Body of pancreas (tissue), 4 donors: ENCODE data around the gene PCTP. TPM values are rescaled to one million over a fixed set of nuclear protein-coding genes. Genes with fewer than 3 reads are reported as not detected.
A peak's percentile ranks its signal among the peaks of the same experiment; 100 is the strongest.

ENCODE experiments used
- ATAC-seq: fragments of 150-250 bp; one replicate; pipeline ENCODE4 v1.9.1; 2016
- DNase-seq, 4 donors: peaks; one replicate each; pipeline ENCODE4 v3.0.0-alpha.2; 2019
- H3K27ac ChIP-seq, 4 donors: fragments of 200-600 bp; sonication (generic); 1 replicate in 3 of 4; 2 replicates in 1 of 4; pipeline versions ENCODE4 v1.5.1 to v1.6.1; 2016 to 2019; ENCODE audit warnings: mild to moderate bottlenecking in 1 of 4, mixed read lengths in 1 of 4, moderate library complexity in 1 of 4
- H3K27me3 ChIP-seq, 2 donors: fragments of 200-600 bp; sonication (generic); one replicate each; pipeline ENCODE4 v1.6.0; 2016; ENCODE audit warnings: mild to moderate bottlenecking in 1 of 2
- H3K36me3 ChIP-seq, 2 donors: fragments of 200-600 bp; sonication (generic); replicated peaks in 1 of 2; 2 replicates each; pipeline ENCODE4 v1.5.1; 2016; ENCODE audit warnings: low read depth in 2 of 2; ENCODE audit not compliant: insufficient read depth in 1 of 2
- H3K4me1 ChIP-seq: fragments of 200-600 bp; sonication (generic); one replicate; pipeline ENCODE4 v1.6.0; 2016
- H3K4me3 ChIP-seq, 2 donors: fragments of 200-600 bp; sonication (generic); 1 replicate in 1 of 2; 2 replicates in 1 of 2; pipeline ENCODE4 v1.5.1; 2016 to 2019
- H3K9me3 ChIP-seq, 3 donors: fragments of 200-600 bp; sonication (generic); 1 replicate in 2 of 3; 2 replicates in 1 of 3; pipeline ENCODE4 v1.5.1; 2016
- CTCF ChIP-seq, 7 experiments: fragments of 450-650 bp in 4 of 7; fragments of 200-600 bp in 3 of 7; sonication (generic) in 3 of 7; IDR thresholded peaks; one replicate each; pipeline ENCODE4 v1.5.1; 2016 to 2019; ENCODE audit warnings: antibody characterized with exemption in 7 of 7
- POLR2A ChIP-seq, 3 donors: fragments of 450-650 bp; IDR thresholded peaks; one replicate each; pipeline ENCODE4 v1.6.1; 2016; ENCODE audit warnings: antibody characterized with exemption in 3 of 3, mild to moderate bottlenecking in 2 of 3
- WGBS, 2 donors: methylation state at CpG; one replicate each; pipeline ENCODE4 v1.1.5; 2017; 5-methylcytosine and 5-hydroxymethylcytosine counted together
- intact Hi-C: fragments of 100-400 bp; cut with DNase I; formaldehyde crosslinking; loops from one replicate; pipeline ENCODE4 v1.15.1; 2023
- total RNA-seq, 2 donors: library from RNA; depleted of rRNA; stranded (reverse); fragments of >200 nt; gene quantifications; one replicate each; pipeline ENCODE4 v1.1.0, GENCODE V29; 2016

The PCTP gene
- total RNA-seq, 2 donors from 2014 or later, result 5.6 to 13.0 TPM

DNA sequence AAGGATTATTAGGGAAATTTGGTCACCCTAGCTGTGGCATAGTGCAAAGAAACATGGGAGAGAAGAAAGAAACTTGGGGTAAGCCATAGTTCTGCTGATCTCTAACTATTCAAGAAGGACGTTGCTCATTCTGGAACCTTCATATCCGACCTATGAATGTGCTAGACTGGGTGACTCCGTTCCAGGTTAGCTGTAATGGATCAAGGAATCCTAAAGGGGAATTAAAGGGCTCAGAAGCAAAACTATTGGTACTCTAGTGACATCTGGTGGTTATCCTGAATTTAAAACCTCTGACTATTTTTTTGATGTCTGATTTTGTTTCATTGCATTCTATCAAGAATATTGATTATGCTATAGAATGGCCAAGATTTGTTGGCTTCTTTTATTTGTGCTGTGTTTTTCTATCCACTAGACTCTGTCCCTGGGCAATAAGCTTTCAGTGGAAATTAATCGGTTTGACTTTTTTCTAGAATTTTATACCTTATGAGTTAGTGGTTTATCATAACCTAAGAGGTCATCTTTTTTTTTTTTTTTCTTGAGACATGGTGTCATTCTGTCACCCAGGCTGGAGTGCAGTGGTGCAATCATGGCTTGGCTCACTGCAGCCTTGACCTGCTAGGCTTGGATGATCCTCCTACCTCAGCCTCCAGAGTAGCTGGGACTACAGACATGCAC is 19.5 kb downstream of the PCTP start:
- TF ChIP-seq CTCF (IDR thresholded peaks at IDR 0.05) (peak; percentile 30 to 68 (median 64)), POLR2A (IDR thresholded peaks at IDR 0.05) (no peak)
- intact Hi-C loops, result loop anchor here (5.0 kb wide), 1 partner anchor 243 kb away; no protein-coding TSS in a partner anchor
- Histone ChIP-seq H3K36me3 (peaks cover 0 to 5% of the 10 kb centered on the region in 2 donors), H3K9me3 (no peaks in the 10 kb centered on the region), H3K4me1 (no peaks in the 10 kb centered on the region), H3K4me3 (no peak overlapping the region), H3K27me3 (no peaks in the 10 kb centered on the region), H3K27ac (no peak overlapping the region)
- peak; percentile 38 for ATAC-seq
- DNase-seq, result no peak
- 36 to 37% methylated on average over 4 of the region's 4 CpGs for WGBS, 2 donors

DNA sequence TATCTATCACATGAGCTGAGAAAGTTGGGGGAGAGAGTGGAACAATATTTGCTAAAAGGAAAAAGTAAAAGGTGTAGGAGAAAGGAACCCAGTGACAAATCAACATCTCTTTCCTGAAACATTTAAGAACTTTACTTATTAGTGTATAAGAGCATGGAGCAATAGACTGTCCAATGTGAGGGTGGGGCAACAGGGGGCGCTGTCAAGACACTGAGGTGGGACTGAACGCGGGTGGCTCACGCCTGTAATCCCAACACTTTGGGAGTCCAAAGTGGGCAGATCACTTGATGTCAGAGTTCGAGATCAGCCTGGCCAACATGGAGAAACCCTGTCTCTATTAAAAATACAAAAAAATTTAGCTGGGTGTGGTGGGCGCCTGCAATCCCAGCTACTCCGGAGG is 21.2 kb downstream of the PCTP start:
- TF ChIP-seq CTCF (IDR thresholded peaks at IDR 0.05), result no peak
- TF ChIP-seq POLR2A (IDR thresholded peaks at IDR 0.05), result no peak
- H3K9me3 ChIP-seq, result no peaks in the 10 kb centered on the region
- H3K36me3 ChIP-seq, result peaks cover 0 to 5% of the 10 kb centered on the region in 2 donors
- no peaks in the 10 kb centered on the region for H3K4me1 ChIP-seq
- ATAC-seq (no peak), DNase-seq (no peak)
- no peak overlapping the region for H3K4me3 ChIP-seq
- 93 to 95% methylated on average over 7 of the region's 7 CpGs for WGBS, 2 donors
- intact Hi-C loops, result loop anchor here (5.0 kb wide), 1 partner anchor 245 kb away; no protein-coding TSS in a partner anchor
- H3K27me3 ChIP-seq, result no peaks in the 10 kb centered on the region
- no peak overlapping the region for H3K27ac ChIP-seq

DNA sequence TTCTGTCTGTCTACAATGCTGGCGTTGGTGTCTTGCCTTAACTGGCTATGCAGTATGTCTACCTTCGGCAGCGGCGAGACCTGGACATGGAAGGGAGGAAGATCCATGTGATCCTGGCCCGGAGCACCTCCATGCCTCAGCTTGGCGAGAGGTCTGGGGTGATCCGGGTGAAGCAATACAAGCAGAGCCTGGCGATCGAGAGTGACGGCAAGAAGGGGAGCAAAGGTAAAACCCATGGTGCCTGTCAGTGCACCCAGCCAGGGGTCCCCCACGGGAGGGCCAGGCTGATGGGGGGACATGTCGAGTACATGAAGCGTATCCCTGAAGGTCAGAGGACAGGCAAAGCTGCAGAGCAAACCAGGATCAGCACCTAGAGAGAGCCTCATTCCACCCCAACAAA is 22.8 kb downstream of the PCTP start:
- DNase-seq, result no peak
- H3K4me3 ChIP-seq, result no peak overlapping the region
- H3K27me3 ChIP-seq, result no peaks in the 10 kb centered on the region
- intact Hi-C loops, result loop anchor here (5.0 kb wide), 1 partner anchor 246 kb away; no protein-coding TSS in a partner anchor
- TF ChIP-seq CTCF (IDR thresholded peaks at IDR 0.05), result no peak
- TF ChIP-seq POLR2A (IDR thresholded peaks at IDR 0.05), result no peak
- 84 to 85% methylated on average over 13 of the region's 13 CpGs for WGBS, 2 donors
- H3K27ac ChIP-seq, result no peak overlapping the region
- ATAC-seq, result no peak
- no peaks in the 10 kb centered on the region for H3K4me1 ChIP-seq
- no peaks in the 10 kb centered on the region for H3K9me3 ChIP-seq
- peaks cover 0 to 5% of the 10 kb centered on the region in 2 donors for H3K36me3 ChIP-seq

DNA sequence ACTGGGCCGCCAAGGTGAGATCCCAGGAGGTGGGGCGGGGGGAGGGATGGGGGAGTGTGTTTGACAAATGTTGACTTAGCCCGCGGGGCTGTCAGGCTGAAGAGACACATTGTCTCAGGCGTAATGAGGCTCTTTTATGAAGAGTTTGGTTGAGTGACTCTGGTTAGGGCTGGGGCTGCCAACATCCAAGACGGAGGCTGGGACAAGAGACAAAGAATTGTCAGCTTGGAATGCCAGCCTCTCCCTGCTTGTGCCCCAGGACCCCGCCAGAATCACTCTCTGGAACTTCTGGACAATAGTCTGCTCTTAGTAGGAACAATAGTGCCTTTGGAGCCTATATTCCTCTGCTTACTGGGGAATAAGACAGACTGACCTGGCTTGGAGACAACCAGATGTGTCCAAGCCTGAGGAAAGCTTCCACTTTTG is 24.0 kb downstream of the PCTP start:
- DNase-seq (no peak), ATAC-seq (no peak)
- intact Hi-C loops, result loop anchor here (5.0 kb wide), 1 partner anchor 248 kb away; no protein-coding TSS in a partner anchor
- no peaks in the 10 kb centered on the region for H3K4me1 ChIP-seq
- WGBS, 2 donors, result 70 to 89% methylated on average over 7 of the region's 7 CpGs
- peaks cover 0 to 5% of the 10 kb centered on the region in 2 donors for H3K36me3 ChIP-seq
- no peaks in the 10 kb centered on the region for H3K27me3 ChIP-seq
- TF ChIP-seq CTCF (IDR thresholded peaks at IDR 0.05) (no peak), POLR2A (IDR thresholded peaks at IDR 0.05) (no peak)
- no peak overlapping the region for H3K27ac ChIP-seq
- no peak overlapping the region for H3K4me3 ChIP-seq
- no peaks in the 10 kb centered on the region for H3K9me3 ChIP-seq

DNA sequence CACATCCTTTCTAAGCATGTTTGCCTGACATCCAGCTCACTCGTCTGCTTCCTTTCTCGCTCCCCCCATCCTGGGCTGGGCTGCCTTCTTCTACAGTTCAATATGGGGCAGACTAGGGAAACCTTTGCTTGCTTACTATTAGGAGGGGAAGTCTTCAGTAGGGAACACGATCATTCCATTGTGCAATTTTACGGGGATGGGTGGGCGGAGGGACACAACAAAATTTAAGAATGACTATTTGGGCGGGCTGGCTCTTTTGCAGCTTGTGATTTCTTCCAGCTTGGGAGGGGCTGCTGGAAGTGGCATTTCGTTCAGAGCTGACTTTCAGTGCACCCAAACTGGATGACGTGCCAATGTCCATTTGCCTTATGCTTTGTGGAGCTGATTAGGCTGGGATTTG is 25.4 kb downstream of the PCTP start:
- Histone ChIP-seq H3K4me3 (no peak overlapping the region), H3K36me3 (peaks cover 0 to 3% of the 10 kb centered on the region in 2 donors), H3K27ac (no peak overlapping the region), H3K4me1 (no peaks in the 10 kb centered on the region), H3K9me3 (no peaks in the 10 kb centered on the region), H3K27me3 (no peaks in the 10 kb centered on the region)
- intact Hi-C loops, result no loop called here
- DNase-seq, result no peak
- ATAC-seq, result no peak
- WGBS, 2 donors, result 90 to 92% methylated on average over 8 of the region's 8 CpGs
- TF ChIP-seq CTCF (IDR thresholded peaks at IDR 0.05), result no peak
- TF ChIP-seq POLR2A (IDR thresholded peaks at IDR 0.05), result no peak
